GM12872 (cell line): ENCODE data around the gene FES.

Experiments used
- CTCF ChIP-seq: IDR thresholded peaks from 3 replicates; pipeline ENCODE4 v1.5.1; 2011; ENCODE audit warnings: low read depth, mild to moderate bottlenecking, low read length, moderate library complexity; ENCODE audit not compliant: insufficient read depth

FES gene

GRCh38 chr15:90906181-90906849, 22.0 kb downstream of the FES start:
- TF ChIP-seq CTCF: no peak

- no peak for TF ChIP-seq CTCF
These were observed 22.9 kb downstream of the FES start for GRCh38 chr15:90907051-90907660.

GRCh38 chr15:90907838-90908507, 23.7 kb downstream of the FES start:
- TF ChIP-seq CTCF: no peak

- no peak for TF ChIP-seq CTCF
These were observed 25.7 kb downstream of the FES start for GRCh38 chr15:90909976-90910375.

- no peak for TF ChIP-seq CTCF
These were observed 26.4 kb downstream of the FES start for GRCh38 chr15:90910441-90911301.

GRCh38 chr15:90911302-90911623, 27.0 kb downstream of the FES start:
- TF ChIP-seq CTCF: no peak
